OCI-LY7 (cell line): ENCODE data around the gene COL4A3. TPM values are rescaled to one million over a fixed set of nuclear protein-coding genes. Genes with fewer than 3 reads are reported as not detected.

Experiments
- BruUV-seq: library from RNA; stranded (reverse); fragments of 400-500 nt; replicated peaks from 2 replicates; lab custom pipeline; 2021; lab: Mats Ljungman, UMichigan
- CTCF ChIA-PET: fragments of 300-600 bp; sonication (Branson Sonifier 250); formaldehyde crosslinking; loops from one replicate; lab custom pipeline; 2022; ENCODE audit warnings: antibody characterized with exemption; ENCODE audit not compliant: unreplicated experiment; lab: Charles Lee
- POLR2A ChIA-PET: fragments of 300-600 bp; sonication (Branson Sonifier 250); formaldehyde crosslinking; loops from one replicate; lab custom pipeline; 2022; ENCODE audit warnings: antibody characterized with exemption; lab: Charles Lee
- DNase-seq: peaks from one replicate; pipeline ENCODE4 v3.0.0-alpha.2; 2015; ENCODE audit warnings: low spot score
- H2AFZ ChIP-seq: fragments of 200-600 bp; sonication (generic), shearing (Covaris generic); 2 replicates; pipeline ENCODE4 v1.6.1; 2014; ENCODE audit warnings: mild to moderate bottlenecking, antibody characterized with exemption, low read length, moderate library complexity
- H3K27ac ChIP-seq: fragments of 200-600 bp; sonication (generic); 2 replicates; pipeline ENCODE4 v1.5.1; 2014; ENCODE audit warnings: mixed run types, low read depth, mild to moderate bottlenecking, moderate library complexity, low read length, inconsistent platforms; ENCODE audit not compliant: poor library complexity, severe bottlenecking
- H3K36me3 ChIP-seq: fragments of 200-600 bp; sonication (generic); 2 replicates; pipeline ENCODE4 v1.6.1; 2014; ENCODE audit warnings: mild to moderate bottlenecking, antibody characterized with exemption, low read length, moderate library complexity, mixed read lengths; ENCODE audit not compliant: insufficient read depth
- H3K4me1 ChIP-seq: fragments of 200-600 bp; sonication (generic); 2 replicates; pipeline ENCODE4 v1.5.1; 2014; ENCODE audit warnings: mild to moderate bottlenecking, low read length; ENCODE audit not compliant: insufficient read depth, poor library complexity, severe bottlenecking
- H3K4me2 ChIP-seq: fragments of 200-600 bp; sonication (generic); 2 replicates; pipeline ENCODE4 v1.6.1; 2014; ENCODE audit warnings: mild to moderate bottlenecking, low read length
- H3K4me3 ChIP-seq: fragments of 200-600 bp; sonication (generic); 2 replicates; pipeline ENCODE4 v1.5.1; 2014; ENCODE audit warnings: mild to moderate bottlenecking, low read depth, low read length; ENCODE audit not compliant: poor library complexity, severe bottlenecking
- H3K79me2 ChIP-seq: fragments of 200-600 bp; sonication (generic); 2 replicates; pipeline ENCODE4 v1.6.1; 2016; ENCODE audit warnings: low read depth, mild to moderate bottlenecking, low read length, moderate library complexity, mixed read lengths; ENCODE audit not compliant: insufficient read depth
- H3K9me2 ChIP-seq: fragments of 200-600 bp; sonication (generic); 2 replicates; pipeline ENCODE4 v1.6.1; 2016; ENCODE audit warnings: mild to moderate bottlenecking, low read length, mixed read lengths; ENCODE audit not compliant: insufficient read depth
- H3K9me3 ChIP-seq: fragments of 200-600 bp; sonication (generic); 2 replicates; pipeline ENCODE4 v1.6.1; 2014; ENCODE audit warnings: mild to moderate bottlenecking, mixed run types, low read length, mixed read lengths
- H4K20me1 ChIP-seq: fragments of 200-600 bp; sonication (generic); 2 replicates; pipeline ENCODE4 v1.6.1; 2014; ENCODE audit warnings: mild to moderate bottlenecking, antibody characterized with exemption, low read length, moderate library complexity, mixed read lengths; ENCODE audit not compliant: insufficient read depth
- EZH2phosphoT487 ChIP-seq: fragments of 200-600 bp; sonication (generic); IDR thresholded peaks from 2 replicates; pipeline ENCODE4 v1.6.1; 2018; ENCODE audit warnings: low read depth, borderline replicate concordance, mild to moderate bottlenecking, mixed run types, antibody characterized with exemption, low read length, moderate library complexity, mixed read lengths
- intact Hi-C: fragments of 100-400 bp; cut with micrococcal nuclease; formaldehyde crosslinking; loops from one replicate; pipeline ENCODE4 v1.10.0; 2022; ENCODE audit not compliant: unreplicated experiment
- total RNA-seq, 2 experiments: library from RNA; depleted of rRNA in 1 of 2; stranded (reverse); fragments of >200 nt in 1 of 2; shearing (Covaris generic) in 1 of 2; gene quantifications; 2 replicates each; pipeline ENCODE4 v1.2.3, GENCODE V29; 2014 to 2022
- TF ChIP-seq, protein P1 (sequence below): fragments of 200-600 bp; sonication (generic); conservative IDR thresholded peaks from 2 replicates; pipeline ENCODE4 v1.5.1; 2014; ENCODE audit warnings: mild to moderate bottlenecking, antibody characterized with exemption, low read length, moderate library complexity, mixed read lengths

COL4A3 gene
- total RNA-seq, 2 experiments from 2014 or later: 0.06 to 10.9 TPM

DNA sequence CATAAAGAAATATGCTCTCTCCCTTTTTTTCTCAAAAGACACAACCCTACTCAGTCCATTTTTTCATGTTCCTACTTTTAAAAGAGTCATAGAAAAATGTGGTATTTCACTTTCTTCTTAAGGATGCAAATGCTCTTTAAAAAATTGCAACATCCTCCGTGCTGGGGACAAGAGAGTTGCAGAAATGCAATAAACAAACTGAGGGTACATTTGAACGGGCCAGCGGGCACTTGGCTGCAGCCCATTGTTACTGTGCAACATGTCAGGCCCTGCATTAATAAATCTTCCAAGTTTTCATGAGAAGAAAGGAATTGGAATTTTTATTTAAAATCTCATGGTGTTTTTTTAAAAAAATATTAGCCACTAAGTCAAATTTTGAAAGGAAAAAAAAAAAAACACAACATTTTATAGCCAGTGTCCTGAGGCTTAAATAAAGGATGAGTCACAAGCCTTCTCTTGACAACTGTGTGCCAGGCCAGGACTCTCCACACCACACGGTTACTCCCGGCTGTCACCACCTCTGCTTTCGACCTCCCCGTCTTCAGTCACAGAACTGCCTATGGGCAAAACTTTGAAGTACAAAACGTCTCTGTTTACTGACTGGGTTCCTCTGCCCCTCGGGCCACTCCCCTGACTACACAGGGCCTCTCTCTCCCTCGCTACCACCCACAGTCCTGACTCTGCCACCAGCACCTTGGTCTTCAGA is 103.1 kb downstream of the COL4A3 start:
- Histone ChIP-seq H3K4me2 (no peak overlapping the region), H3K4me3 (no peak overlapping the region), H3K27ac (no peak overlapping the region), H4K20me1 (no peaks in the 10 kb centered on the region), H3K9me2 (no peaks in the 10 kb centered on the region), H3K9me3 (no peaks in the 10 kb centered on the region), H3K79me2 (no peaks in the 10 kb centered on the region), H3K36me3 (no peaks in the 10 kb centered on the region), H3K4me1 (no peaks in the 10 kb centered on the region), H2AFZ (no peak overlapping the region)
- ChIA-PET POLR2A (interaction anchor here (0.9 kb wide), 1 partner anchor 16 kb away, joined by 3 read pairs; no protein-coding TSS in a partner anchor), CTCF (no interaction called here)
- intact Hi-C loops: no loop called here
- DNase-seq: no peak
- BruUV-seq: no TSS peak
- no peak for TF ChIP-seq EZH2phosphoT487
- TF ChIP-seq, protein P1, sequence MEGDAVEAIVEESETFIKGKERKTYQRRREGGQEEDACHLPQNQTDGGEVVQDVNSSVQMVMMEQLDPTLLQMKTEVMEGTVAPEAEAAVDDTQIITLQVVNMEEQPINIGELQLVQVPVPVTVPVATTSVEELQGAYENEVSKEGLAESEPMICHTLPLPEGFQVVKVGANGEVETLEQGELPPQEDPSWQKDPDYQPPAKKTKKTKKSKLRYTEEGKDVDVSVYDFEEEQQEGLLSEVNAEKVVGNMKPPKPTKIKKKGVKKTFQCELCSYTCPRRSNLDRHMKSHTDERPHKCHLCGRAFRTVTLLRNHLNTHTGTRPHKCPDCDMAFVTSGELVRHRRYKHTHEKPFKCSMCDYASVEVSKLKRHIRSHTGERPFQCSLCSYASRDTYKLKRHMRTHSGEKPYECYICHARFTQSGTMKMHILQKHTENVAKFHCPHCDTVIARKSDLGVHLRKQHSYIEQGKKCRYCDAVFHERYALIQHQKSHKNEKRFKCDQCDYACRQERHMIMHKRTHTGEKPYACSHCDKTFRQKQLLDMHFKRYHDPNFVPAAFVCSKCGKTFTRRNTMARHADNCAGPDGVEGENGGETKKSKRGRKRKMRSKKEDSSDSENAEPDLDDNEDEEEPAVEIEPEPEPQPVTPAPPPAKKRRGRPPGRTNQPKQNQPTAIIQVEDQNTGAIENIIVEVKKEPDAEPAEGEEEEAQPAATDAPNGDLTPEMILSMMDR: no peak

DNA sequence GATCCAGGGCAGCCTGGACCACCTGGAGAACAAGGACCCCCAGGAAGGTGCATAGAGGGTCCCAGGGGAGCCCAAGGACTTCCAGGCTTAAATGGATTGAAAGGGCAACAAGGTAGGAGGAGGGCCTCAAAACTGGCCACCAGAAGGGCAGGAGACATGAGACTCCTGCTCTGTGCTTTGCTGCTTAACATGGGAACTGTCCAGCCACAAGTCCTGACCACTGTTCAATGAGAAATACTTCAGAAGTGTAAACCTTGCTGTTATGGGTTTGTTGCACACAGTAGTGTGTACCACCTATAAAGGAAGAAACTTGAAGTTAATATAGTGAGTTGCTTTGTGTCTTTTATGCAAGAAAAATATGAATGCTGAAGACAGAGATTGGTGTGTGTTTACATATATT is 116.5 kb downstream of the COL4A3 start:
- Histone ChIP-seq H2AFZ (no peak overlapping the region), H3K4me2 (no peak overlapping the region), H3K27ac (no peak overlapping the region), H3K36me3 (no peaks in the 10 kb centered on the region), H3K79me2 (no peaks in the 10 kb centered on the region), H3K4me1 (no peaks in the 10 kb centered on the region), H3K9me2 (no peaks in the 10 kb centered on the region), H3K9me3 (no peaks in the 10 kb centered on the region), H4K20me1 (no peaks in the 10 kb centered on the region), H3K4me3 (no peak overlapping the region)
- ChIA-PET POLR2A (no interaction called here), CTCF (no interaction called here)
- intact Hi-C loops: no loop called here
- TF ChIP-seq EZH2phosphoT487: no peak
- TF ChIP-seq, protein P1: no peak
- no TSS peak for BruUV-seq
- DNase-seq: no peak

DNA sequence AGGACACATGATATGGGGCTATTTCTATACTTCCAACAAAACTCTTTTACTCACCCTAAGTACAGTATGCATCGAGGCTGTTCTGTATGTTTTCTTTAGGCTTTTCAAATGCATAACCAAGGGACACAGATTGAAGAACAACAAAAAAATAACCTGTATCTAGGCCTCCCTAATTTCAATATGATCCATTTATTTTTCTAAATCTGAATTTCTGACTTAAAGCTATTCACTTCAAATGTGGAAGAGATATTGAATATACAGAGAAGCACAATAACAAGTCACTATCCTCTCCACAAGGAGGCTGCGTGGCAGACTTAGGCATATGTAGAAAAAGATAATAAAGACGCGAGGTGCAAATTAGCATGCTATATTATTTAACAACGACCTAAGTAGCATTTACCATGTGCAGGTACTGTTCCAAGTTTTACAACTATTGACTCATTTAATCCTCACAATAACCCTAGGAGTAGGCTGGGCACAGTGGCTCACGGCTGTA is 121.4 kb downstream of the COL4A3 start:
- no peak for DNase-seq
- H3K9me3 ChIP-seq: no peaks in the 10 kb centered on the region
- no peak overlapping the region for H2AFZ ChIP-seq
- no peaks in the 10 kb centered on the region for H3K36me3 ChIP-seq
- no peaks in the 10 kb centered on the region for H3K9me2 ChIP-seq
- no peaks in the 10 kb centered on the region for H3K79me2 ChIP-seq
- H3K4me1 ChIP-seq: no peaks in the 10 kb centered on the region
- POLR2A ChIA-PET: interaction anchor here (0.7 kb wide), 1 partner anchor 1859 kb away, joined by 3 read pairs; no protein-coding TSS in a partner anchor
- CTCF ChIA-PET: no interaction called here
- no peaks in the 10 kb centered on the region for H4K20me1 ChIP-seq
- intact Hi-C loops: no loop called here
- BruUV-seq: no TSS peak
- no peak overlapping the region for H3K4me2 ChIP-seq
- TF ChIP-seq, protein P1: no peak
- TF ChIP-seq EZH2phosphoT487: no peak
- no peak overlapping the region for H3K4me3 ChIP-seq
- H3K27ac ChIP-seq: no peak overlapping the region
